Measurements from ENCODE around the gene TCOF1. TPM values are rescaled to one million over a fixed set of nuclear protein-coding genes. Genes with fewer than 3 reads are reported as not detected.

Gene TCOF1
- total and polyA plus RNA-seq, 2 donors (not counting 1 experiment from before 2014, with no cell fraction given): 30.9 to 62.4 TPM

- DNase-seq (no peak), ATAC-seq (ENCODE audit: low read depth) (no peak)
- no peaks in the 10 kb centered on the region for H3K27me3 Mint-ChIP-seq
- H3K4me3 Mint-ChIP-seq: no peak overlapping the region
- Histone ChIP-seq H3K4me1 (ENCODE audit: control insufficient read depth in 2 of 2, insufficient read depth in 2 of 2, low read length in 2 of 2) (peaks cover 20 to 39% of the 10 kb centered on the region in 2 donors), H3K36me3 (replicated peaks in 1 of 2; ENCODE audit: control extremely low read depth in 1 of 2, control insufficient read depth in 1 of 2, extremely low read depth in 1 of 2, insufficient read depth in 2 of 2, low read length in 1 of 2) (peaks cover 0 to 5% of the 10 kb centered on the region in 2 experiments), H3K4me2 (replicated peaks; ENCODE audit: low read depth, low read length, poor library complexity, severe bottlenecking) (no peak overlapping the region), H4K20me1 (ENCODE audit: control insufficient read depth, insufficient read depth, low read length, poor library complexity, severe bottlenecking) (peaks cover 29% of the 10 kb centered on the region), H3K9me3 (ENCODE audit: control extremely low read depth in 1 of 3, control insufficient read depth in 2 of 3, insufficient read depth in 1 of 3, low read length in 2 of 3) (no peaks in the 10 kb centered on the region), H2AFZ (ENCODE audit: insufficient read depth, low read depth, low read length, poor library complexity, severe bottlenecking) (no peak overlapping the region), H3K79me2 (ENCODE audit: control insufficient read depth, insufficient read depth, low read length) (peaks cover 33% of the 10 kb centered on the region), H3K4me3 (ENCODE audit: control extremely low read depth in 1 of 5, extremely low read depth in 1 of 5, insufficient read depth in 1 of 5, low read depth in 2 of 5, low read length in 4 of 5) (no peak overlapping the region), H3K27ac (ENCODE audit: low read length in 2 of 2) (no peak overlapping the region), H3K9ac (ENCODE audit: low read length) (no peak overlapping the region), H3K27me3 (replicated peaks in 1 of 4; ENCODE audit: control extremely low read depth in 1 of 4, control insufficient read depth in 3 of 4, insufficient read depth in 4 of 4, low read length in 3 of 4) (no peaks in the 10 kb centered on the region)
- no peak overlapping the region for H3K27ac Mint-ChIP-seq
- peaks cover 35% of the 10 kb centered on the region for H3K4me1 Mint-ChIP-seq
- TF ChIP-seq CTCF (IDR thresholded peaks at IDR 0.05) (no peak), EZH2 (IDR thresholded peaks at IDR 0.05; ENCODE audit: borderline replicate concordance, insufficient read depth, low read depth, low read length, poor library complexity, severe bottlenecking) (no peak)
- no CpG with 5 or more reads among the region's 2 CpGs for WGBS (ENCODE audit: insufficient coverage)
- H3K9me3 Mint-ChIP-seq (ENCODE audit: insufficient read depth): no peaks in the 10 kb centered on the region
- ChIA-PET CTCF (no interaction called here), POLR2A (no interaction called here)
- intact Hi-C loops (cut with micrococcal nuclease): loop anchor here (2.0 to 10.0 kb wide), 5 partner anchors 55 to 897 kb away; partner anchors contain the start of genes GM2A and RBM22
Measured at GRCh38 chr5:150355791-150356190, 1.7 kb upstream of the TCOF1 start.

GRCh38 chr5:150356575-150357294, 762 bp upstream of the TCOF1 start:
- Histone ChIP-seq H3K4me2 (replicated peaks; ENCODE audit: low read depth, low read length, poor library complexity, severe bottlenecking) (peak overlapping the region; percentile 95), H3K4me3 (ENCODE audit: control extremely low read depth in 1 of 5, extremely low read depth in 1 of 5, insufficient read depth in 1 of 5, low read depth in 2 of 5, low read length in 4 of 5) (peak overlapping the region in 4 of 5 experiments; percentile 67 to 77 (median 70)), H3K9ac (ENCODE audit: low read length) (peak overlapping the region; percentile 89), H2AFZ (ENCODE audit: insufficient read depth, low read depth, low read length, poor library complexity, severe bottlenecking) (peak overlapping the region; percentile 79), H3K9me3 (ENCODE audit: control extremely low read depth in 1 of 3, control insufficient read depth in 2 of 3, insufficient read depth in 1 of 3, low read length in 2 of 3) (no peaks in the 10 kb centered on the region), H3K27ac (ENCODE audit: low read length in 2 of 2) (peak overlapping the region; percentile 23 to 42), H3K27me3 (replicated peaks in 1 of 4; ENCODE audit: control extremely low read depth in 1 of 4, control insufficient read depth in 3 of 4, insufficient read depth in 4 of 4, low read length in 3 of 4) (no peaks in the 10 kb centered on the region), H3K4me1 (ENCODE audit: control insufficient read depth in 2 of 2, insufficient read depth in 2 of 2, low read length in 2 of 2) (peaks cover 26 to 45% of the 10 kb centered on the region in 2 donors), H3K36me3 (replicated peaks in 1 of 2; ENCODE audit: control extremely low read depth in 1 of 2, control insufficient read depth in 1 of 2, extremely low read depth in 1 of 2, insufficient read depth in 2 of 2, low read length in 1 of 2) (peaks cover 0 to 14% of the 10 kb centered on the region in 2 experiments), H4K20me1 (ENCODE audit: control insufficient read depth, insufficient read depth, low read length, poor library complexity, severe bottlenecking) (peaks cover 39% of the 10 kb centered on the region), H3K79me2 (ENCODE audit: control insufficient read depth, insufficient read depth, low read length) (peaks cover 43% of the 10 kb centered on the region)
- intact Hi-C loops (cut with micrococcal nuclease): loop anchor here (1.0 to 10.0 kb wide), 8 partner anchors 54 to 896 kb away; partner anchors contain the start of genes GM2A, RBM22 and RPS14
- Mint-ChIP-seq H3K4me1 (peaks cover 42% of the 10 kb centered on the region), H3K9me3 (ENCODE audit: insufficient read depth) (no peaks in the 10 kb centered on the region), H3K27me3 (no peaks in the 10 kb centered on the region), H3K4me3 (peak overlapping the region; percentile 90), H3K27ac (peak overlapping the region; percentile 88)
- WGBS (ENCODE audit: insufficient coverage): 75% methylated on average over 9 of the region's 10 CpGs
- DNase-seq (no peak), ATAC-seq (ENCODE audit: low read depth) (no peak)
- ChIA-PET CTCF (no interaction called here), POLR2A (interaction anchor here (0.6 kb wide), 1 partner anchor 631 kb away, joined by 3 read pairs; no protein-coding TSS in a partner anchor)
- no peak for TF ChIP-seq EZH2 (IDR thresholded peaks at IDR 0.05; ENCODE audit: borderline replicate concordance, insufficient read depth, low read depth, low read length, poor library complexity, severe bottlenecking)
- TF ChIP-seq CTCF (IDR thresholded peaks at IDR 0.05): no peak
